Loucy (cell line): Measurements from ENCODE around the gene CDH24.

Experiments used
- H2AFZ ChIP-seq: fragments of 200-600 bp; sonication (generic); 2 replicates; pipeline ENCODE4 v1.6.0; 2016; ENCODE audit warnings: antibody characterized with exemption, mild to moderate bottlenecking, low read length, moderate library complexity
- H3F3A ChIP-seq: fragments of 200-600 bp; 2 replicates; pipeline ENCODE4 v1.6.0; 2016; ENCODE audit warnings: antibody characterized with exemption, low read depth, mild to moderate bottlenecking
- H3K27me3 ChIP-seq: fragments of 200-600 bp; sonication (generic); 2 replicates; pipeline ENCODE4 v1.6.1; 2014; ENCODE audit warnings: low read length, mild to moderate bottlenecking; ENCODE audit not compliant: insufficient read depth, poor library complexity, severe bottlenecking
- H3K36me3 ChIP-seq: fragments of 200-600 bp; sonication (generic); 2 replicates; pipeline ENCODE4 v1.6.1; 2016; ENCODE audit warnings: low read length; ENCODE audit not compliant: insufficient read depth
- H3K4me1 ChIP-seq: fragments of 200-600 bp; sonication (generic); 2 replicates; pipeline ENCODE4 v1.5.1; 2014; ENCODE audit warnings: low read length, mild to moderate bottlenecking; ENCODE audit not compliant: insufficient read depth, poor library complexity, severe bottlenecking
- H3K4me2 ChIP-seq: fragments of 200-600 bp; sonication (generic); 2 replicates; pipeline ENCODE4 v1.6.0; 2014; ENCODE audit warnings: antibody characterized with exemption, low read length, low read depth, mild to moderate bottlenecking; ENCODE audit not compliant: poor library complexity, severe bottlenecking
- H3K4me3 ChIP-seq: fragments of 200-600 bp; sonication (generic); 2 replicates; pipeline ENCODE4 v1.5.1; 2014; ENCODE audit warnings: low read length, mild to moderate bottlenecking, mixed read lengths; ENCODE audit not compliant: poor library complexity, severe bottlenecking
- H3K79me2 ChIP-seq: fragments of 200-600 bp; sonication (generic); 2 replicates; pipeline ENCODE4 v1.6.1; 2014; ENCODE audit warnings: low read length; ENCODE audit not compliant: insufficient read depth
- H3K9ac ChIP-seq: fragments of 200-600 bp; sonication (generic); 2 replicates; pipeline ENCODE4 v1.6.0; 2014; ENCODE audit warnings: mild to moderate bottlenecking, low read depth, low read length, moderate library complexity; ENCODE audit not compliant: poor library complexity, severe bottlenecking
- H3K9me2 ChIP-seq: fragments of 200-600 bp; sonication (generic); replicated peaks from 2 replicates; pipeline ENCODE4 v1.6.1; 2016; ENCODE audit warnings: low read depth, low read length, mixed read lengths
- H3K9me3 ChIP-seq: fragments of 200-600 bp; sonication (generic); 2 replicates; pipeline ENCODE4 v1.6.1; 2014; ENCODE audit warnings: mild to moderate bottlenecking, antibody characterized with exemption, low read length, low read depth; ENCODE audit not compliant: insufficient read depth
- H4K20me1 ChIP-seq: fragments of 200-600 bp; sonication (generic); 2 replicates; pipeline ENCODE4 v1.6.0; 2014; ENCODE audit warnings: antibody characterized with exemption, low read length, mild to moderate bottlenecking; ENCODE audit not compliant: insufficient read depth, poor library complexity, severe bottlenecking
- EZH2phosphoT487 ChIP-seq: fragments of 200-600 bp; IDR thresholded peaks from 2 replicates; pipeline ENCODE4 v1.6.1; 2018; ENCODE audit warnings: antibody characterized with exemption, mild to moderate bottlenecking, moderate library complexity, borderline replicate concordance
- TF ChIP-seq, protein P1 (sequence below): fragments of 200-600 bp; sonication (generic); conservative IDR thresholded peaks from 2 replicates; pipeline ENCODE4 v1.5.1; 2014; ENCODE audit warnings: mild to moderate bottlenecking, antibody characterized with exemption, low read length

CDH24 gene

DNA sequence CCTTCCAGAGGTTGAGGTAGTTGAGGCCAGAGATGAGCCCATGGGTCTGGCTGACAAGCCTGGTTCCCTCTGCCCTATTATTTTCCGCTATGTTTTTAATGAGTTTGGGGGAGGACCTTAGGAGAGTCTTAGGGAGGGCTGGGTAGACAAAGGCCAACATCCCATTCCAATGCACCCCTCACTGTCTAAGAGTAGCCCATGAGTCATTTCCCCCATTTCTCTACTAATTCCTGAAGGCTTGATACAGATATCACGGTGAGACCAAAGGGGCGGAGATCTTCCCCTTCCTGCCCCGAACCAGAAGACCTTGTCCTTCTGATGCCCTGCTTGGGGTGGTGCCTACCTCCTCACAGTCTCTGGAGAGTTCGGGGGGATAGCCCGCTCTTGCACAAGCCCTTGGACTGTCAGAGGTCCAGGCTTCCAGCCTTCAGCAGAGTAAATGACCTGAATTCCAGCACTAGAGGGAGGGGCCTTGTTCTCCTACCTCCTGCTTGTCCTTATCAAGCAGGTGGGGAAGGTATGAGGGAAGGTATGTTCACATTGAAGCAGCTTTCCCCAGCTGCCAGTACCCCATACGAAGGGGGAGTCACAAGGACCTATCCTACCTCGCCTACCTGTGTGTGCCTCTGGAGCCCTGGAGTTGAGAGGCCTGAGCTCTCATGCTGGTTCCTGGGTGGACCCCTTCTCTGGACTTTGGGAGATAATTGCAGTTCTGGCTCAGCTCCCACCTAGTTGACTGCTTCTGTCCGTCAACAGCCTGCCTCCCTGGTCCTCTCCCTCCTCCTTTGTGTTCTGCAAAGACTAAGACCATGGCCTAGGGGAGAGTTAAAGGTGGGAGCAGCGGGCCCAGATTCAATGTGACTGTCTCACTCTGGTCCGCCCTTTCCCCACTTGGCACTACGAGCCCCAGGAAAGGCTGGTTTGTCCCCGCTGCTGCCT is 11.6 kb downstream of the CDH24 start:
- Histone ChIP-seq H2AFZ (no peak overlapping the region), H3K9me2 (no peaks in the 10 kb centered on the region), H3K4me1 (no peaks in the 10 kb centered on the region), H3K36me3 (no peaks in the 10 kb centered on the region), H3K9me3 (no peaks in the 10 kb centered on the region), H3K9ac (no peak overlapping the region), H3K27me3 (no peaks in the 10 kb centered on the region), H3K79me2 (no peaks in the 10 kb centered on the region), H3F3A (no peaks in the 10 kb centered on the region), H4K20me1 (no peaks in the 10 kb centered on the region), H3K4me2 (no peak overlapping the region), H3K4me3 (no peak overlapping the region)
- TF ChIP-seq, protein P1, sequence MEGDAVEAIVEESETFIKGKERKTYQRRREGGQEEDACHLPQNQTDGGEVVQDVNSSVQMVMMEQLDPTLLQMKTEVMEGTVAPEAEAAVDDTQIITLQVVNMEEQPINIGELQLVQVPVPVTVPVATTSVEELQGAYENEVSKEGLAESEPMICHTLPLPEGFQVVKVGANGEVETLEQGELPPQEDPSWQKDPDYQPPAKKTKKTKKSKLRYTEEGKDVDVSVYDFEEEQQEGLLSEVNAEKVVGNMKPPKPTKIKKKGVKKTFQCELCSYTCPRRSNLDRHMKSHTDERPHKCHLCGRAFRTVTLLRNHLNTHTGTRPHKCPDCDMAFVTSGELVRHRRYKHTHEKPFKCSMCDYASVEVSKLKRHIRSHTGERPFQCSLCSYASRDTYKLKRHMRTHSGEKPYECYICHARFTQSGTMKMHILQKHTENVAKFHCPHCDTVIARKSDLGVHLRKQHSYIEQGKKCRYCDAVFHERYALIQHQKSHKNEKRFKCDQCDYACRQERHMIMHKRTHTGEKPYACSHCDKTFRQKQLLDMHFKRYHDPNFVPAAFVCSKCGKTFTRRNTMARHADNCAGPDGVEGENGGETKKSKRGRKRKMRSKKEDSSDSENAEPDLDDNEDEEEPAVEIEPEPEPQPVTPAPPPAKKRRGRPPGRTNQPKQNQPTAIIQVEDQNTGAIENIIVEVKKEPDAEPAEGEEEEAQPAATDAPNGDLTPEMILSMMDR, result no peak
- no peak for TF ChIP-seq EZH2phosphoT487

DNA sequence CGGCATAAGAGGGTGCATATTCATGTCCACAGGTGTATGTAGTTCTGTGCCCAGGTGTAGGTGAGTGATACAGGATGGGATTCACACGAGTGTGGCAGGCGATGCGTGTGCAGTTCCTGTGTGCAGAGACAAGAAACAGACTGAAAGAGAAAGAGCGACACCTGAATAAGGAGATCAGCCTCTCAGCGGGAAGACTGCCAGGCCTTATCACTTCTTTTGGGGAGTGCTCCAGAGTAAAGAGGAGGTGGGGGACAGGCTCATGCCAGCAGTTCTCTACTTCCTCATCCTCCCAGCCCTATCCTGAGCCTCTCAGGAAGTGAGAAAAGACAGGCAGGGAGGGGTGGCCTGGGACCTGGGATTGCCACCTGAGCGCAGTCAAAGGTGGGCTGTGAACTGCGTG is 12.5 kb downstream of the CDH24 start:
- no peaks in the 10 kb centered on the region for H4K20me1 ChIP-seq
- H3K27me3 ChIP-seq, result no peaks in the 10 kb centered on the region
- H3F3A ChIP-seq, result no peaks in the 10 kb centered on the region
- H3K9me2 ChIP-seq, result no peaks in the 10 kb centered on the region
- H3K4me1 ChIP-seq, result no peaks in the 10 kb centered on the region
- H3K9ac ChIP-seq, result no peak overlapping the region
- no peak overlapping the region for H3K4me3 ChIP-seq
- TF ChIP-seq, protein P1, result no peak
- no peak for TF ChIP-seq EZH2phosphoT487
- no peaks in the 10 kb centered on the region for H3K79me2 ChIP-seq
- H3K4me2 ChIP-seq, result no peak overlapping the region
- no peak overlapping the region for H2AFZ ChIP-seq
- H3K9me3 ChIP-seq, result no peaks in the 10 kb centered on the region
- H3K36me3 ChIP-seq, result no peaks in the 10 kb centered on the region

DNA sequence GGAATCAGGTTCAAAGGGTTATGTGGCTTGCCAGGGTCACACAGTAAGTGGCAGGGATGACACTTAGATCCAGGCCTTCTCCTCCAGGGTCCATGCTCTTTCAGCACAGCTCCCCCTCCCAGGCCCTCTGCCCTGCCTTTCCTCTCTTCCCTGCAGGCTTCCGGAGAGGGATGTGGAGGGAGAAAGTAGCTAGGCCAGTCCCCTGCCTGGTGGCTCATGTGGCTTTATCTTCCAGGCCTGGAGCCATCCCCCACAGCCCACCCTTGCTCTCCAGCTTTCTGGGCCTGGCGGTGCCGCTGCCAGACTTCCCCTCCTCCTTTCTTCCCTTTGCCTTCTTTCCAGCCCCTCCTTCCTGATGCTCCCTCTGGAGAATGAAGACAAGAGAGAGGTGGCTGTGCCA is 13.6 kb downstream of the CDH24 start:
- H3K4me3 ChIP-seq, result no peak overlapping the region
- no peaks in the 10 kb centered on the region for H3K9me3 ChIP-seq
- H4K20me1 ChIP-seq, result no peaks in the 10 kb centered on the region
- H3K27me3 ChIP-seq, result no peaks in the 10 kb centered on the region
- H3K9me2 ChIP-seq, result no peaks in the 10 kb centered on the region
- H3K4me2 ChIP-seq, result no peak overlapping the region
- no peaks in the 10 kb centered on the region for H3K36me3 ChIP-seq
- TF ChIP-seq, protein P1, result no peak
- no peak for TF ChIP-seq EZH2phosphoT487
- no peak overlapping the region for H3K9ac ChIP-seq
- no peaks in the 10 kb centered on the region for H3F3A ChIP-seq
- H3K79me2 ChIP-seq, result no peaks in the 10 kb centered on the region
- no peak overlapping the region for H2AFZ ChIP-seq
- no peaks in the 10 kb centered on the region for H3K4me1 ChIP-seq
